H9 (cell line): ENCODE data around the gene NDC80. TPM values are rescaled to one million over a fixed set of nuclear protein-coding genes. Genes with fewer than 3 reads are reported as not detected.

Source experiments
- DNase-seq: peaks from one replicate; pipeline ENCODE4 v3.0.0-alpha.2; 2017
- H2AFZ ChIP-seq: one replicate; pipeline ENCODE4 v1.6.1; 2013; ENCODE audit warnings: mild to moderate bottlenecking, low read length, control low read depth, moderate library complexity
- H2AK5ac ChIP-seq: 2 replicates; pipeline ENCODE4 v1.6.1; 2013; ENCODE audit warnings: low read length, control low read depth, mixed read lengths; ENCODE audit not compliant: insufficient read length
- H2BK120ac ChIP-seq: one replicate; pipeline ENCODE4 v1.6.1; 2013; ENCODE audit warnings: low read depth, mild to moderate bottlenecking, low read length, control low read depth, inconsistent platforms; ENCODE audit not compliant: poor library complexity, severe bottlenecking
- H2BK12ac ChIP-seq: 2 replicates; pipeline ENCODE4 v1.6.1; 2013; ENCODE audit warnings: low read length, control low read depth, mixed read lengths, low read depth; ENCODE audit not compliant: insufficient read length
- H2BK15ac ChIP-seq: 2 replicates; pipeline ENCODE4 v1.6.1; 2013; ENCODE audit warnings: low read depth, low read length, control low read depth
- H2BK20ac ChIP-seq: one replicate; pipeline ENCODE4 v1.6.1; 2013; ENCODE audit warnings: low read depth, mild to moderate bottlenecking, low read length, control low read depth, inconsistent platforms; ENCODE audit not compliant: poor library complexity, severe bottlenecking
- H2BK5ac ChIP-seq: 2 replicates; pipeline ENCODE4 v1.6.1; 2013; ENCODE audit warnings: low read length, control low read depth, mixed read lengths; ENCODE audit not compliant: insufficient read length
- H3K14ac ChIP-seq: 2 replicates; pipeline ENCODE4 v1.6.1; 2013; ENCODE audit warnings: low read length, control low read depth; ENCODE audit not compliant: insufficient read depth
- H3K18ac ChIP-seq: 2 replicates; pipeline ENCODE4 v1.6.1; 2013; ENCODE audit warnings: low read depth, mild to moderate bottlenecking, mixed read lengths, low read length, control low read depth; ENCODE audit not compliant: insufficient read length
- H3K23ac ChIP-seq: 2 replicates; pipeline ENCODE4 v1.6.1; 2013; ENCODE audit warnings: low read length, control low read depth, mixed read lengths, low read depth; ENCODE audit not compliant: insufficient read length
- H3K23me2 ChIP-seq: 2 replicates; pipeline ENCODE4 v1.6.1; 2013; ENCODE audit warnings: low read depth, mild to moderate bottlenecking, mixed read lengths, low read length, control low read depth; ENCODE audit not compliant: insufficient read length, poor library complexity, severe bottlenecking
- H3K27ac ChIP-seq: 2 replicates; pipeline ENCODE4 v1.5.1; 2013; ENCODE audit warnings: low read length, control low read depth, mixed read lengths, low read depth; ENCODE audit not compliant: insufficient read length
- H3K27me3 ChIP-seq: 2 replicates; pipeline ENCODE4 v1.6.1; 2013; ENCODE audit warnings: low read length, control low read depth, inconsistent platforms; ENCODE audit not compliant: insufficient read depth
- H3K4ac ChIP-seq: 2 replicates; pipeline ENCODE4 v1.6.1; 2013; ENCODE audit warnings: low read depth, mild to moderate bottlenecking, control low read depth, inconsistent platforms, low read length, moderate library complexity
- H3K4me1 ChIP-seq: 2 replicates; pipeline ENCODE4 v1.6.1; 2013; ENCODE audit warnings: low read length, control low read depth, inconsistent platforms; ENCODE audit not compliant: insufficient read depth
- H3K4me2 ChIP-seq: 2 replicates; pipeline ENCODE4 v1.6.1; 2013; ENCODE audit warnings: low read length, control low read depth, mixed read lengths; ENCODE audit not compliant: insufficient read length, insufficient read depth
- H3K56ac ChIP-seq: 2 replicates; pipeline ENCODE4 v1.6.1; 2013; ENCODE audit warnings: low read depth, mild to moderate bottlenecking, mixed read lengths, low read length, control low read depth; ENCODE audit not compliant: insufficient read length
- H3K79me1 ChIP-seq: 2 replicates; pipeline ENCODE4 v1.6.1; 2013; ENCODE audit warnings: low read depth, mild to moderate bottlenecking, moderate library complexity, low read length, control low read depth, inconsistent platforms; ENCODE audit not compliant: insufficient read depth, poor library complexity, severe bottlenecking
- H3K79me2 ChIP-seq: 2 replicates; pipeline ENCODE4 v1.6.1; 2013; ENCODE audit warnings: low read length, control low read depth, inconsistent platforms; ENCODE audit not compliant: insufficient read depth
- H3K9ac ChIP-seq: 2 replicates; pipeline ENCODE4 v1.6.1; 2013; ENCODE audit warnings: low read length, control low read depth, mixed read lengths; ENCODE audit not compliant: insufficient read length; ENCODE audit errors: extremely low read depth
- H3K9me3 ChIP-seq: one replicate; pipeline ENCODE4 v1.6.1; 2013; ENCODE audit warnings: low read depth, low read length, inconsistent platforms; ENCODE audit not compliant: control insufficient read depth
- H3T11ph ChIP-seq: one replicate; pipeline ENCODE4 v1.6.1; 2013; ENCODE audit warnings: mild to moderate bottlenecking, low read length, control low read depth, inconsistent platforms
- H4K20me1 ChIP-seq: one replicate; pipeline ENCODE4 v1.6.1; 2013; ENCODE audit not compliant: control insufficient read depth, insufficient read length, insufficient read depth
- H4K5ac ChIP-seq: 2 replicates; pipeline ENCODE4 v1.6.1; 2013; ENCODE audit warnings: low read depth, mild to moderate bottlenecking, mixed read lengths, low read length, control low read depth; ENCODE audit not compliant: insufficient read length
- H4K8ac ChIP-seq: replicated peaks from 2 replicates; pipeline ENCODE4 v1.6.1; 2013; ENCODE audit warnings: low read length, control low read depth, mixed read lengths, low read depth; ENCODE audit not compliant: insufficient read length
- H4K91ac ChIP-seq: 2 replicates; pipeline ENCODE4 v1.6.1; 2013; ENCODE audit warnings: low read depth, mild to moderate bottlenecking, moderate library complexity, mixed read lengths, low read length, control low read depth; ENCODE audit not compliant: insufficient read length
- H3K27ac Mint-ChIP-seq, 3 experiments: 2 replicates in 2 of 3; 3 replicates in 1 of 3; pipeline ENCODE4 v1.8.0; 2020 to 2021; ENCODE audit warnings: mixed read lengths in 3 of 3, mild to moderate bottlenecking in 1 of 3, moderate library complexity in 1 of 3
- H3K27me3 Mint-ChIP-seq: 2 replicates; pipeline ENCODE4 v1.8.0; 2021; ENCODE audit warnings: low read depth, mild to moderate bottlenecking, moderate library complexity, mixed read lengths
- H3K36me3 Mint-ChIP-seq, 3 experiments: 2 replicates in 2 of 3; 3 replicates in 1 of 3; pipeline ENCODE4 v1.8.0; 2020 to 2021; ENCODE audit warnings: low read depth in 3 of 3, mixed read lengths in 3 of 3; ENCODE audit not compliant: insufficient read depth in 1 of 3
- H3K4me1 Mint-ChIP-seq, 2 experiments: 2 replicates each; pipeline ENCODE4 v1.8.0; 2020; ENCODE audit warnings: mixed read lengths in 2 of 2
- H3K4me3 Mint-ChIP-seq, 2 experiments: 2 replicates in 1 of 2; 3 replicates in 1 of 2; pipeline ENCODE4 v1.8.0; 2020 to 2021; ENCODE audit warnings: mild to moderate bottlenecking in 2 of 2, mixed read lengths in 2 of 2, moderate library complexity in 1 of 2
- H3K9me3 Mint-ChIP-seq, 2 experiments: 2 replicates in 1 of 2; 3 replicates in 1 of 2; pipeline ENCODE4 v1.8.0; 2020; ENCODE audit warnings: mild to moderate bottlenecking in 2 of 2, mixed read lengths in 2 of 2, moderate library complexity in 1 of 2
- WGBS: extraction: QIAGEN DNeasy Blood & Tissue Kit; methylation state at CpG from one replicate; pipeline ENCODE4 v1.1.7; 2013; ENCODE audit warnings: missing lambda C conversion rate, low lambda C conversion rate, mixed read lengths; ENCODE audit not compliant: insufficient read length; ENCODE audit errors: extremely low coverage; 5-methylcytosine and 5-hydroxymethylcytosine counted together
- total RNA-seq: library from RNA; stranded (reverse); gene quantifications from 2 replicates; pipeline ENCODE4 v1.2.1, GENCODE V29; 2021
- TF ChIP-seq, protein P1 (sequence below): fragments of 200-600 bp; sonication (generic); conservative IDR thresholded peaks from 3 replicates; pipeline ENCODE4 v1.8.0; 2021; ENCODE audit warnings: antibody characterized with exemption, mild to moderate bottlenecking

Gene NDC80
- total RNA-seq, 1 experiment from 2014 or later: 39.5 TPM

DNA sequence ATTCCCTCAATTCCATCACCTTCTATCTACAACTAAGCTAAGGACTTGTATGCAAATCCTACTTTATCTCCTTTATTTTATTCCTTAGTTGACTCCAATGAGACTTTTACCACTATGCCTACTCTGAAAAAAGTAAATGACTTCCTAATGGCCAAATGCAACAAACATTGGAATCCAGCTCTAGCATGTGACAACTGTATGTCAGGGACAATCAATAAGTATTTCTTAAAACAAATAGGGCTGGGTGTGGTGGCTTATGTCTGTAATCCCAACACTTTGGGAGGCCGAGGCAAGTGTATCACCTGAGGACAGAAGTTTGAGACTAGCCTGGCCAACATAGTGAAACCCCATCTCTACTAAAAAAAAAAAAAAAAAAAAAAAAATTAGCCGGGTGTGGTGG lies 21.9 kb upstream of the NDC80 start:
- Histone ChIP-seq H2AFZ (no peak overlapping the region), H3K4me1 (no peaks in the 10 kb centered on the region), H4K91ac (no peak overlapping the region), H3K18ac (no peak overlapping the region), H4K20me1 (no peaks in the 10 kb centered on the region), H3K4me2 (no peak overlapping the region), H3K9me3 (no peaks in the 10 kb centered on the region), H3K79me2 (no peaks in the 10 kb centered on the region), H3K27ac (no peak overlapping the region), H2BK12ac (no peak overlapping the region), H3K23me2 (no peaks in the 10 kb centered on the region), H3K4ac (no peak overlapping the region), H2AK5ac (no peak overlapping the region), H2BK120ac (no peak overlapping the region), H3K23ac (no peak overlapping the region), H3K27me3 (no peaks in the 10 kb centered on the region), H3T11ph (no peak overlapping the region), H2BK5ac (no peak overlapping the region), H2BK15ac (no peak overlapping the region), H4K5ac (no peak overlapping the region), H3K79me1 (no peaks in the 10 kb centered on the region), H2BK20ac (no peak overlapping the region), H3K9ac (no peak overlapping the region), H3K14ac (no peak overlapping the region), H4K8ac (no peak overlapping the region), H3K56ac (no peak overlapping the region)
- H3K9me3 Mint-ChIP-seq: no peaks in the 10 kb centered on the region
- no peak overlapping the region for H3K27ac Mint-ChIP-seq
- no peaks in the 10 kb centered on the region for H3K27me3 Mint-ChIP-seq
- no peak for DNase-seq
- TF ChIP-seq, protein P1, sequence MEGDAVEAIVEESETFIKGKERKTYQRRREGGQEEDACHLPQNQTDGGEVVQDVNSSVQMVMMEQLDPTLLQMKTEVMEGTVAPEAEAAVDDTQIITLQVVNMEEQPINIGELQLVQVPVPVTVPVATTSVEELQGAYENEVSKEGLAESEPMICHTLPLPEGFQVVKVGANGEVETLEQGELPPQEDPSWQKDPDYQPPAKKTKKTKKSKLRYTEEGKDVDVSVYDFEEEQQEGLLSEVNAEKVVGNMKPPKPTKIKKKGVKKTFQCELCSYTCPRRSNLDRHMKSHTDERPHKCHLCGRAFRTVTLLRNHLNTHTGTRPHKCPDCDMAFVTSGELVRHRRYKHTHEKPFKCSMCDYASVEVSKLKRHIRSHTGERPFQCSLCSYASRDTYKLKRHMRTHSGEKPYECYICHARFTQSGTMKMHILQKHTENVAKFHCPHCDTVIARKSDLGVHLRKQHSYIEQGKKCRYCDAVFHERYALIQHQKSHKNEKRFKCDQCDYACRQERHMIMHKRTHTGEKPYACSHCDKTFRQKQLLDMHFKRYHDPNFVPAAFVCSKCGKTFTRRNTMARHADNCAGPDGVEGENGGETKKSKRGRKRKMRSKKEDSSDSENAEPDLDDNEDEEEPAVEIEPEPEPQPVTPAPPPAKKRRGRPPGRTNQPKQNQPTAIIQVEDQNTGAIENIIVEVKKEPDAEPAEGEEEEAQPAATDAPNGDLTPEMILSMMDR: no peak
- H3K36me3 Mint-ChIP-seq: peaks cover 5 to 20% (median 14%) of the 10 kb centered on the region in 3 experiments; a peak in 6 of 7 replicates
- no peaks in the 10 kb centered on the region for H3K4me1 Mint-ChIP-seq
- no peak overlapping the region for H3K4me3 Mint-ChIP-seq
- WGBS: no CpG with 5 or more reads among the region's 2 CpGs
